Uterus (tissue), 2 donors: ENCODE data around the gene GSAP.

Experiments used
- POLR2A ChIP-seq, 2 donors: fragments of 450-650 bp; IDR thresholded peaks; one replicate each; pipeline ENCODE4 v1.6.1; 2016; ENCODE audit warnings: antibody characterized with exemption in 2 of 2, mild to moderate bottlenecking in 1 of 2, moderate library complexity in 1 of 2
- TF ChIP-seq, protein P1 (sequence below), 4 experiments: fragments of 200-600 bp in 2 of 4; fragments of 450-650 bp in 2 of 4; sonication (generic) in 2 of 4; IDR thresholded peaks; one replicate each; pipeline ENCODE4 v1.5.1; 2016 to 2019; ENCODE audit warnings: antibody characterized with exemption in 4 of 4, mild to moderate bottlenecking in 2 of 4, moderate library complexity in 1 of 4

DNA sequence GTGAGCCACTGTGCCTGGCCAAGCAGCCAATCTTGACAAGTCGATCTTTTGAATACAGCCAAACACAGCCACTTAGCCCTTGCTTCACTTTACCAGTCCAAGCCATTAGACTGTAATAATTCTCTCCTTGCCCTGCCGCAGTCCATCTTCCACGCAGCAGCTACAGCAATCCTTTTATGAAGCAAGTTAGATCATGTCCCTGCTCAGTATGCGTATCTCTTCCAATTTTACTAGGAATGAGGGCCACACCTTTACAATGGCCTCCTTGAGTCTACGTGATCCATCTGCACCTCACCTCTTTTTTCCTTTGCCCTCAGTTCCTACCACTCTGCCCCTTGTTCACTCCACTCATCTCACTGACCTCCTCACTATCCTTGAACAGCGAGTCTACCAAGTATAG lies 22.2 kb downstream of the GSAP start:
- TF ChIP-seq, protein P1, sequence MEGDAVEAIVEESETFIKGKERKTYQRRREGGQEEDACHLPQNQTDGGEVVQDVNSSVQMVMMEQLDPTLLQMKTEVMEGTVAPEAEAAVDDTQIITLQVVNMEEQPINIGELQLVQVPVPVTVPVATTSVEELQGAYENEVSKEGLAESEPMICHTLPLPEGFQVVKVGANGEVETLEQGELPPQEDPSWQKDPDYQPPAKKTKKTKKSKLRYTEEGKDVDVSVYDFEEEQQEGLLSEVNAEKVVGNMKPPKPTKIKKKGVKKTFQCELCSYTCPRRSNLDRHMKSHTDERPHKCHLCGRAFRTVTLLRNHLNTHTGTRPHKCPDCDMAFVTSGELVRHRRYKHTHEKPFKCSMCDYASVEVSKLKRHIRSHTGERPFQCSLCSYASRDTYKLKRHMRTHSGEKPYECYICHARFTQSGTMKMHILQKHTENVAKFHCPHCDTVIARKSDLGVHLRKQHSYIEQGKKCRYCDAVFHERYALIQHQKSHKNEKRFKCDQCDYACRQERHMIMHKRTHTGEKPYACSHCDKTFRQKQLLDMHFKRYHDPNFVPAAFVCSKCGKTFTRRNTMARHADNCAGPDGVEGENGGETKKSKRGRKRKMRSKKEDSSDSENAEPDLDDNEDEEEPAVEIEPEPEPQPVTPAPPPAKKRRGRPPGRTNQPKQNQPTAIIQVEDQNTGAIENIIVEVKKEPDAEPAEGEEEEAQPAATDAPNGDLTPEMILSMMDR (IDR thresholded peaks at IDR 0.05), result no peak
- TF ChIP-seq POLR2A (IDR thresholded peaks at IDR 0.05), result no peak
